GM13977 (cell line): Measurements from ENCODE around the gene MXD1.

Experiments used
- DNase-seq: peaks from one replicate; pipeline ENCODE4 v3.0.0; 2012; ENCODE audit warnings: low spot score
- in situ Hi-C: fragments of 300-500 bp; cut with MboI; formaldehyde crosslinking; loops from one replicate; pipeline ENCODE4 v1.12.0; 2022; ENCODE audit warnings: low sequenced_read_pairs, low pct_unique_long_range_greater_than_20kb, mixed read lengths, inconsistent platforms; ENCODE audit not compliant: unreplicated experiment
- TF ChIP-seq, protein P1 (sequence below): IDR thresholded peaks from 2 replicates; pipeline ENCODE4 v1.5.1; 2012; ENCODE audit warnings: mild to moderate bottlenecking, control low read depth; ENCODE audit not compliant: insufficient read depth; ENCODE audit errors: extremely low read depth, missing control alignments

MXD1 gene

DNA sequence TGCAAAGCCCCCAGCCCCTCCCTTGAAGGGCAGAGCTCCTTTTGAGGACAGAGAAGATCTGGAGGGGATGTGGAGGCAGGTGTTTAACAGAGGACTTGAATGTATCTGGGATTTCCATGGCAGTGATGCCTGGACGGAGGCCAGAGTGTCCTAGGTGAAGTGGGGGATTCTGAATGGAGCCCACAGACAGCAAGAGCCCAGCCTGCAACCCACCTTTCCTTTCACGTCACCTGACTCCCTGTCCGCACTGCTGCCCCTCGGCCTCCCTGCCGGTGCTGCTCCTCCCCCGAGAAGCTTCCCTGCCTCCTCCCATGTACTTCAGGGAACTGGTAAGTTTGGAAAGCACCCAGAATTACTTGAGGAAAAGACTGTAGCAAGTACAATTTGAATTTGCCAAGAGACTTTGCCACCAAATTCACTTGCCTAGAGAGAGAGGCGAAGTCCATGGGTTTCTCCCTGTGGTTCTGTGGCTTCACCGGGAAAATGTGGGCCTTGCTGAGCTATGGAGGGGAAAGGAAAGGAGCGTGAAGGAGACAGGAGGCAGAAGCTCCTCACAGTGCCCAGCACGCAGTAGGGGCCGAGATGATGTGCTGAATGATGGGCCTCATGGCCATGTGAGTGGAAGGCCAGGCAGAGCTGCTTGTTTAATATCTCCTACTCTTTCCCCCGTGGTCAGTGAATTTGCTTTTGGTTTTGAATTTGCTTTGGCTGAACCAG, 60.4 kb downstream of the MXD1 start:
- in situ Hi-C loops: no loop called here
- TF ChIP-seq, protein P1, sequence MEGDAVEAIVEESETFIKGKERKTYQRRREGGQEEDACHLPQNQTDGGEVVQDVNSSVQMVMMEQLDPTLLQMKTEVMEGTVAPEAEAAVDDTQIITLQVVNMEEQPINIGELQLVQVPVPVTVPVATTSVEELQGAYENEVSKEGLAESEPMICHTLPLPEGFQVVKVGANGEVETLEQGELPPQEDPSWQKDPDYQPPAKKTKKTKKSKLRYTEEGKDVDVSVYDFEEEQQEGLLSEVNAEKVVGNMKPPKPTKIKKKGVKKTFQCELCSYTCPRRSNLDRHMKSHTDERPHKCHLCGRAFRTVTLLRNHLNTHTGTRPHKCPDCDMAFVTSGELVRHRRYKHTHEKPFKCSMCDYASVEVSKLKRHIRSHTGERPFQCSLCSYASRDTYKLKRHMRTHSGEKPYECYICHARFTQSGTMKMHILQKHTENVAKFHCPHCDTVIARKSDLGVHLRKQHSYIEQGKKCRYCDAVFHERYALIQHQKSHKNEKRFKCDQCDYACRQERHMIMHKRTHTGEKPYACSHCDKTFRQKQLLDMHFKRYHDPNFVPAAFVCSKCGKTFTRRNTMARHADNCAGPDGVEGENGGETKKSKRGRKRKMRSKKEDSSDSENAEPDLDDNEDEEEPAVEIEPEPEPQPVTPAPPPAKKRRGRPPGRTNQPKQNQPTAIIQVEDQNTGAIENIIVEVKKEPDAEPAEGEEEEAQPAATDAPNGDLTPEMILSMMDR: no peak
- DNase-seq: no peak

DNA sequence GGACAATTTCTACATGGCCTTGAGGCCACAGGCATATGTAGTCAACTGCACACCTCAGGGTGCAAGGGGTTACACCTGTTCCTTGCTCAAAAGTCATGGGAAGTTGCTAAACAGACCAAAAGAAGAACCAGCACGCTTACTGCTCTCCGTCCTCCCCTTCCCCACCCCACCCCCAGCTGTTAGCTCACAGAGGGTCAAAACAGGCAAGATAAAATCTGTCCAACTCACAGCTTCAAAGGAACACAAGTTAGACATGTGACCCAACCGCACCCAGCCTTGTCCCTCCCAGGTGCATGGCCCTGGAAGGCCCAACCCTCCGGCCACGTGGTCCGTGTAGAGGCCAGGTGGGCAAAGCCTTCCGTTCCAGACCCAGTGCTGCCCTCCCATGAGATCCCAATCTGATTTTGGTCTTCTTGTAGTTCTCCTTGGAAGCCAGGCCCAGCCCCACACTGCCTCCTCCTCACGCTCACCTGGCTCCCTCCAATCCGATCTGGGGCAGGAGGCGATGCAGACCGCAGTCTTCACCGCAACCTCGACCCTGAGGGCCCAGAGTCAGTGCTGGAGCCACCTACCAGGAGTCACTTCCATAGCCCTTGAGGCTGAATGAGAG, 61.0 kb downstream of the MXD1 start:
- DNase-seq: no peak
- TF ChIP-seq, protein P1: no peak
- in situ Hi-C loops: no loop called here

DNA sequence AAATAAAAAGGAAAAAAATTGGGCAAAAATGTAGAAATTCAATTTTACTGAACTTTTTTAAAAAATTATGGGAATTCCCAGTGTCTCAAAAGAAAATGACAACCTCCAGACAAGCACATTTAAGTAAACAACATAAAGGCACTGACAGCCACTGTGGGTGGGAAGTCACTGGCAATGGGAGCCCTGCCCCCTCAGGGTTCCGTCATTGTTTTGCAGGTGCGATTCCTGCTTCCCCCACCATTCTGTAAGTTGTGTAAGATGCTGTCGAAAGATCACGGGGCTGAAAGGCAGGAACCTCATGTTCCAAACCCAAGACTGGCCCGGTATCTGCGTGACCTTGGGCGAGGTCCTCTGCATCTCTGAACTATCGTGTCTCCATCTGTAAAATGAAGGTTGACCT, 62.3 kb downstream of the MXD1 start:
- TF ChIP-seq, protein P1: no peak
- DNase-seq: no peak
- in situ Hi-C loops: no loop called here

DNA sequence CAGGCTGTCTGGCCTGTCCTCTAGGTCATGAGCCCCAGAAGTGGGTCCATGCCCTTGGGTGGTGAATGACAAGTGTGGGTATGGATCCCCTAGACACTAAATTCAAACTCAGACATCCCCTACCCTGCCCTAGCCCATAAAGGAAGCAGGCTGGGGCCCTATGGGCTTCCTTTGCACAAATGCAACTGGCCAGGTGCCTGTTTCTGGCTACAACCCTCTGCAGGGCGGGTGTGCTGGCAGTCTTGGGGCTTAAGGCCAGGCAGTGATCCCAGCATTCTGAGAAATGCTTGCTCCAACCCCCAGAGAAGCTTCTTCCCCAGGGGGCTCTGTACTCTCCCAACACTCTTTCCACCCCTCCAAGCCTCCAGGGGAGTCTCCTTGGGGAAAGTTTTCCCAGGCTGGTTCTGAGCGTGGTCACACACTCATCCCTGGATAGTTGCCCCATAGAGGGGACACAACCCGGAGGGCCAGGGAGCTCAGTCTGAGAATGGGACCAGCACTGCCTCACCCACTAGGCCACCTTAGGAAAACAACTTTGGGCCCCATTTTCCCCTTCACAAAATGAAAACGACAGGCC, 63.1 kb downstream of the MXD1 start:
- in situ Hi-C loops: no loop called here
- TF ChIP-seq, protein P1: no peak
- DNase-seq: no peak

DNA sequence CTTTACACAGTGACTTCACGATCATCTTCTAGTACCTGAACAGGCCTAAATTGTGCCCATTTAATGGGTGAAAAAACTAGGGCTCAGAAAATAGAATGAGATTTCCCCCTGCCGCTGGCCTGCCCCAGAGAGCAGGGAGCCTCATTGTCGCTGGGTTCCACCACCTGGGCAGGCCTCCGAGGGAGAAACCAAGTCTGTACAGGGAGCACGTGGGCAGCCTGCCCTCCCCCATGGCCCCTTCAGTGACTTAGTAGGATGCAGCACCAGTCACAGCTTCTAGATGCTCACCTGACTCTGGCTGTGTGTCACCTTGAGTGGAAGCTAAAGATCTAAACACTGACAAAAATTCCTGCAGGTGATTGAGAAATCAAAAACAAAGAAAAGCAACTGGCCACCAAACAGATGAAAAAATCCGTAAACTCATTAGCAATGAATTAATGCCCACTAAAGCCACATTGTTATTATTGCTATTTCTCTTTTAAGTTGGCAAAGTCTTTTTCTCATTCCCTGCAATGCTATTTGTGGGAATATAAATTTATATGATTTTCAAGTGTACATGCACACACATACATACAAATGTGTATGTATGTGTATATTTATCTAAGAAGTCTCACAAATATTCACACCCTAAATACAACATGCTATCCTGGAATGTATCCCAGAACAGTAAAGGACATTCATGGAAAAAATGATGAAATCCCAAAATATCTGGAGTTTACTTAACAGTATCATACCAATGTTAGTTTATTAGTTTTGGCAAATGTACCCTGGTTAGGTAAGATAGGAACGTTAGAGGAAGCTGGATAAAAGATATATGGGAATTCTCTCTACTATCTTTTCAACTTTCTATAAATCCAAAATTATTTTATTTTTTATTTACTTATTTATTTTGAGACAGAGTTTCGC, 65.2 kb downstream of the MXD1 start:
- no peak for DNase-seq
- TF ChIP-seq, protein P1: no peak
- in situ Hi-C loops: no loop called here

DNA sequence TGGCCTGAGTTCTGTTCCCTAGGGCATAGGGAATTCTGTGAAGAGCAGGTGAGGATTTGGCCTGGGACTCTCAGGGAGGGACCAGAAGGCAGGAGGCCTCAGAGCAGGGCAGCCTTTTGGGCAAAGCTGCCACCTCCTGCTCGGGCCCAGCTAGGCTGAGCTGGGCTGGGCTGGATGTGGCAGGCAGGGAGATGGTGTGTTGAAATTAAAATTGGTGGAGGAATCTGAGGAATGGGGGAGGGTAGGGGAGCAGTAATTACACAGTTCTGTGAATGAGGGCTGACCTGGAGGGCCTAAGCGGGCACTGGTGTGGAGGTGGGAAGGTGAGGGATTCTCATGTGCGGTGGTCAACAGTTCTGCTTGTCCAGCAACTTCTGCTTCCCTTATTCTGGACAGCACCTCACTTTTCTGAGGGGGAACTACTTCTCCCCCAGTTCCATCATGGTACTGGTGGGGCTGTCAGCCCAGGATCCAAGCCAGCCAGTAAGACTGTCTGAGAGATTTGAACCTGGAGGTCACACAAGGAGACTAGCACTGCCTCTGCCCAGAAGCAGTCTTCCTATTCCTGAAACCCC, 68.6 kb downstream of the MXD1 start:
- no peak for DNase-seq
- in situ Hi-C loops: no loop called here
- TF ChIP-seq, protein P1: no peak
